8988T (cell line): Measurements from ENCODE around the gene BMERB1.
"Not testable (repeated sequence)": the region's sequence is repeated elsewhere in the genome, so short reads cannot be mapped to it uniquely, and the experiment has no call there.

Experiments
- DNase-seq: peaks from one replicate; pipeline ENCODE4 v3.0.0; 2011

The BMERB1 gene

DNA sequence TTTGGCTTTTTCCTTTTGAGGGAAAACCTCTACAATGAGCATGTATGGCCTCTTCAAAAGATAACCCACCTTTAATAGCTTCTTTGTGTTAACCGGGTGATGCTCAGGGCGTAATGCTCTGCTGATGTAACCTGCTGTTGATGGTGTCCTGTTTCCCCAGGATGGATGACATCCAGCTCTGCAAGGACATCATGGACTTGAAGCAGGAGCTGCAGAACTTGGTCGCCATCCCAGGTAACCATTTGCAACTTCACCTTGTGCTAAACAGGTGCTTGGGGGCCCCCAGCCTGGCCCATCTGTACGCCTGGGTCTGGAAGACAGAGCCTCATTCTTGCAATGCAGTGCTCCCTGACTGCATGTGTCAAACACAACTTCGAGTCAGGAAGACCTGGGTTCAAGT lies 133.4 kb downstream of the BMERB1 start:
- no peak for DNase-seq

DNA sequence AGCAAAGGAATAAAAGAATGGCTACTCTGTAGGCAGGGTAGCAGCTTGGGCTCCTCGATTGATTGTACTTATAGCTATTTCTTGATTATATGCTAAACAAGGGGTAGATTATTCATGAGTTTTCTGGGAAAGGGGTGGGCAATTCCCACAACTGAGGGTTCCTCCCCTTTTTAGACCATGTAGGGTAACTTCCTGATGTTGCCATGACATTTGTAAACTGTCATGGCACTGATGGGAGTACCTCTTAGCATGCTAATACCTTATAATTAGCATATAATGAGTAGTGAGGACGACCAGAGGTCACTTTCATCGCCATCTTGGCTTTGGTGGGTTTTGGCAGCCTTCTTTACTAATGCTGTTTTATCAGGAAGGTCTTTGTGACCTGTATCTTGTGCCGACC lies 136.3 kb downstream of the BMERB1 start:
- DNase-seq: not testable (repeated sequence)

DNA sequence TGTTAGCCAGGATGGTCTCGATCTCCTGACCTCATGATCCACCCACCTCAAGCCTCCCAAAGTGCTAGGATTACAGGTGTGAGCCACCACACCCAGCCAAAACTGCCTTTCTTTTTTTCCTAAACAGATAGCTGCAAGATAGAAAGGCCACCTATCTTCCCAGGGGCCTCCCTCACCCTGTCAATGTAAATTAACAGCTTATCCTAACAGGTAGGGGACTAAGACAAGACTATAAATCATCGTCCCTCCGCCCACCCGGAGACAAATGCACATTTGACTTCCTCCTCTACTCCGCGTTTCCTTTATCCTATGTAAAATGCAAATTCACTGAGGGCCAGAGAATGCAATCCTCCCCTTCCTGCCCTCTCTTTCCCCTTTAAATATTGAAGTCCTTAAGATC lies 137.2 kb downstream of the BMERB1 start:
- DNase-seq: no peak

DNA sequence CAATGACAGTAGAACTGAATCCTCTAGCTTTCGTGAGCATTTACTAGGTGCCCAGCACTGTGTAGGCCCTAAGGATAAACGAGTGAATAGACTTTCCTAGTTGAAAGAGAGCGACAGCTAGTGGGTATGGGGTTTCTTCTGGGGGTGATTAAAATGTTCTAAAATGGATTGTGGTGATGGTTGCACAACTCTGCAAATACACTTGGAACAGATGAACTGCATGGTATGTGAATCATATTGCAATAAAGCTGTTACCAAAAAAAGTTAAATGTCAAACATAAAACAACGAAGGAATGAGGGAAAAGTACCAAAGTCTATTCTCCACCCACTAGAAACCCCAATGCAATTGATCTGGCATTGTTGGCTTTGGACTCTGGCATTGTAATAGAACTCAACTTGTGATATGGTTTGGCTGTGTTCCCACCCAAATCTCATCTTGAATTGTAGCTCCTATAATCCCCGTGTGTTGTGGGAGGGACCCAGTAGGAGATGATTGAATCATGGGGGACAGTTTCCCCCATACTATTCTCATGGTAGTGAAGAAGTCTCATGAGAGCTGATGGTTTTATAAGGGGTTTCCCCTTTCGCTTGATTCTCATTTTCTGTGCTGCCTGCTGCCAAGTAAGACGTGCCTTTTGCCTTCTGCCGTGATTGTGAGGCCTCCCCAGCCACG lies 138.1 kb downstream of the BMERB1 start:
- no peak for DNase-seq

DNA sequence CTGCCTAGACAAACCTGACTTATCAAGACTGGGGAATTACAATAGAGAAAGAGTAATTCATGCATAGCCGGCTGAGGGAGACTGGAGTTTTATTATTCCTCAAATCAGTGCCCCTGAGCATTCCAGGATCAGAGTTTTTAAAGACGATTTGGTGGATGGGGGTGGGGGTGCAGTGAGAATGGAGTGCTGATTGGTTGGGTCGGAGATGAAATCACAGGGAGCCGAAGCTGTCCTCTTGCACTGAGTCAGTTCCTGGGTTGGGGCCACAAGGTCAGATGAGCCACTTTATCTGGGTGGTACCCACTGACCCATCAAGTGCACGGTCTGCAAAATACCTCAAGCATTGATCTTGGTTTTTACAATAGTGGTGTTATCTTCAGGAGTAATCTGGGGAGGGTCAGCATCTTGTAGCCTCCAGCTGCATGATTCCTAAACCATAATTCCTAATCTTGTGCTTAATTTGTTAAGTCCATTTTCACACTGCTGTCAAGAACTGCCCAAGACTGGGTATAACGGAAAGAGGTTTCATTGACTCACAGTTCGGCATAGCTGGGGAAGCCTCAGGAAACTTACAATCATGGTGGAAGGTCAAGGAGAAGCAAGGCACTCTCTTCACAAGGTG lies 139.0 kb downstream of the BMERB1 start:
- no peak for DNase-seq

DNA sequence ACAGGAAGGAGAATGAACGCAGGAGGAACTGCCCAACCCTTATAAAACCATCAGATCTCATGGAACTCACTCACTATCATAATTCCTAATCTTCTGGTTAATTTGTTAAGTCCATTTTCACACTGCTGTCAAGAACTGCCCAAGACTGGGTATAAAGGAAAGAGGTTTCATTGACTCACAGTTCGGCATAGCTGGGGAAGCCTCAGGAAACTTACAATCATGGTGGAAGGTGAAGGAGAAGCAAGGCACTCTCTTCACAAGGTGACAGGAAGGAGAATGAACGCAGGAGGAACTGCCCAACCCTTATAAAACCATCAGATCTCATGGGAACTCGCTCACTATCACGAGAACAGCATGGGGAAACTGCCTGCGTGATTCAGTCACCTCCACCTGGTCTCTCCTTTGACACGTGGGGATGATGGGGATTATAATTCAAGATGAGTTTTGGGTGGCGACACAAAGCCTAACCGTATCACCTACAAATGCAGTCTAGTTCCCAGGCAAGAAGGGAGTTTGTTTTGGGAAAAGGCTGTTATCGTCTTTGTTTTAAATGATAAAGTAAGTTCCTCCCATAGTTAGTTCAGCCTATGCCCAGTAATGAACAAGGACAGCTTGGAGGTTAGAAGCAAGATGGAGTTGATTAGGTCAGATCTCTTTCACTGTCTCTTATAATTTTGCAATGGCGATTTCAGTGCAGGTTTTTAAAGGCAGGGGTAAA lies 139.7 kb downstream of the BMERB1 start:
- not testable (repeated sequence) for DNase-seq

DNA sequence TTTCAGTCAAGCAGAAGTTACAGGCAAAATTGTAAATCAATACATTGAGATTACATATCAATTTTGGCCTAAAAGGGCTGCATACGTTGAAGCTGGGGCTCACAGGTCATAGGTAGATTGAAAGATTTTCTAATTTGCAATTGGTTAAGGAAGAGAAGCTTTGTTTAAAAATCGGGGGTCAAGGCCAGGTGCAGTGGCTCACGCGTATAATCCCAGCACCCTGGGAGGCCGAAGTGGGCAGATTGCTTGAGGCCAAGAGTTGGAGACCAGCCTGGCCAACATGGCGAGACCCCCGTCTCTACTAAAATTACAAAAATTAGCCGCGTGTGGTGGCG lies 140.2 kb downstream of the BMERB1 start:
- no peak for DNase-seq

DNA sequence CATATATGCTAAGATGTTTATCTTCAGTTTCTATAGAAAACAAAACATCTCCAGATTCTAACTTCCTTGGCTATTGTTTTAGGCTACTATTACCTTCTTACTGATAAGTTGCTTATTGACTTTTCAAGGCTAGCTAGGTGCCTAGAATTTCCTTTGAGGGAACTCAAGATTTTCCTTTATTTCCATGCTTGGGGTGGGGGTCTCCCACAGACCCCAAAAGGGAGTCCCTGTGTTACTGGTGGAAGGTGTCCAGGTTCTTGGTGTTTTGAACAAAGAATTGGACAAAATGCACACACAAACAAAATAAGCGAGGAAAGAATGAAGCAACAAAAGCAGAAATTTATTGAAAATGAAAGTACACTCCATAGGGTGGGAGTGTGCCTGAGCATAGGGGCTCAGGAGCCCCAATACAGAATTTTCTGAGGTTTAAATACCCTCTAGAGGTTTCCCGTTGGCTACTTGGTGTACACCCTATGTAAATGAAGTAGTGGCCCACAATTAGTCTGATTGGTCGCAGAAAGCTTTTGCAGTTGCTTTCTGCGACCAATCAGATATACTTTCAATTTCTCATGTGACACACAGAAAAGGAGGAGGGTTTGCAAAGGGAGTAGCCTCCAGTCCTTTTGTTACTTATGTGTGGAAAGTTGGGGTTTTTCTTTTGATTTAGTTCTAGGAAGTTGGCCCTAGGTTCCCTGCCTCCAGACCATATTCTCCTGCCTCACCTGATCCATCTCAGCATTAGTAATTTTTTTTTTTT lies 141.1 kb downstream of the BMERB1 start:
- no peak for DNase-seq

DNA sequence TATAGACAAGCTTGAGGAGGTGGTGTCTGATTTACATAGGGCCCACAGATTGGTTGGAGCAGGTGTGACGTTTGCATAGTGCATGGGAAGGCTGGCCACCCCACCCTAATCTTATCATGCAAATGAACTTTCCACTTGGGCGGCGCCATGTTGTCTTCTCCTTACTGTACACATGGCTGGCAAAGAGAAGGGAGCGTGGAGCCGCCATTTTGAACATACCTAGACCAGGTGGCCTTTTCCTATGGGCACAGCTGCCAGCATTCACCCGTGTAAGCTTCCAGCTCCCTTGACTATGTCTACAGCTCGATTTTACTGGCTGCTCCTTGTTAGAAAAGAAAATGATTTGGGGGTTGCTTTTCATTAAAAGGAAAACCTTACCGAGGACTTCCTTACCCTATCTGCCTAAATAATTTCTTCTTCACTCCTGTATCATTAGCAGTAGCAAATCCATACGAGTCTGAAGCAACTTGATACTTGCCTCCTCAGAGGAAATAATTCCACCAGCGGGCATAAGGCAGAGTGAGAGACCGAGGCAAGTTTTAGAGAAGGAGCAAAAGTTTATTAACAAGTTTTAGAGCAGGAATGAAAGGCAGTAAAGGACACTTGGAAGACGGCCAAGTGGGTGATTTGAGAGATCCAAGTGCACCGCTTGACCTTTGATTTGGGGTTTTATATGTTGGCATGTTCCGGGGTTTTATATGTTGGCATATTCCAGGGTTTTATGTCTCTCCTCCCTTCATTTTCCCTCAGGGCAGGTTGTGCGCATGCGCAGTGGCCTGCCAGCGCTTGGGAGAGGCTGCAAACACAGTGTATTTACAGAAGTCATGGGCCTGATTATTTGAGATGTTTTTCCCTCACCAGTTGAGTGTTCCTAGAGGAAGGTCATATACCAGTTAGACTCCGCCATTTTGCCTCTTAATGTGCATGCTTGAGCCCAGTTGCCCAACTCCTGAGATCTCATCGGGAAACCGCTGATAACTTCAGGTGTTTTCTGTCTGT lies 142.9 kb downstream of the BMERB1 start:
- DNase-seq: no peak

DNA sequence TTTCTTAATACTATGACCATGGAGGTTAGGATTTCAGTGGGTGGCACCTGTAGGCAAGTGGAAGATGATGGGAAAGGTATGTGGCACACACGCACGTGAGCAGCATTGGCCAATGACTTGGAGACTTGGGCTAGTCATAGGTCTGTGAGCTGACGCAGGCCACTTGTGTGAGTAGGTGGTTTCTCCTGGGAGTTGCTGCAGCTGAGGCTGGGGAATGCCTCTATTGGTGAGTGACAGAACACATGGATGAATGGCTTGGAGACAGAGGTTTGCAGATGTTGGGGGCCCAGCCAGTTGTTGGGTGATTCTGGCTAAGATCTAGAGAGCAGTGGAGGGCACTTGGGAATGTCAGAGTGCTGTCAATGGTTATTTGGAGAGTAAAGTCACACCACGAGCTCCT lies 144.4 kb downstream of the BMERB1 start:
- DNase-seq: no peak

DNA sequence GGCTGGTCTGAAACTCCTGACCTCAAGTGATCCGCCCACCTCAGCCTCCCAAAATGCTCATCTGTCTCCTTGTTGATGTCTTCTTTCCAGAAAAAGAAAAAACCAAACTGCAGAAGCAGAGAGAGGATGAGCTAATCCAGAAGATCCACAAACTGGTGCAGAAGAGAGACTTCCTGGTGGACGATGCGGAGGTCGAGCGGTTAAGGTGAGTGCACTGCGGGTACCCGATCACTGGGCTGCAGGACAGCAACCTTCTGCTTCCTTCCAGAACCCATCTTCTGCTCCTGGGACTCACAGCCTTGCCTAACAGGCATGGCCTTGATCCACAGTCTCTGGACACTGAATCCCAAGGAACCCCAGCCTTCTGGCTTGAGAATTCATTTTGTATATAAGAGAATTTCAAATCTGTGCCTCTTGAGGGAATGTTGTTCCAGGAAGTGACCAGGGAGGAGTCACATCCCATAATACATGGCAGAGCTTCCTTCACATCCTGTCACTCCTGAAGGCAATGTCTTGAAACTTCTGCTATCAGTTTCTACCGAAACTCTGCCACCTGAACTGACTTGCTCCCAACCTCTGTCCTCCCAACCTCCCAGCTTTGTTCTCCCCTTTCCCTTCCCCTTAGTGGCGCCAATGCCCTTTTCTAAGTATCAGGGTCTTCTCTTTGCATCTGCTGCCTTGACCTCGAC lies 146.9 kb downstream of the BMERB1 start:
- DNase-seq: no peak

DNA sequence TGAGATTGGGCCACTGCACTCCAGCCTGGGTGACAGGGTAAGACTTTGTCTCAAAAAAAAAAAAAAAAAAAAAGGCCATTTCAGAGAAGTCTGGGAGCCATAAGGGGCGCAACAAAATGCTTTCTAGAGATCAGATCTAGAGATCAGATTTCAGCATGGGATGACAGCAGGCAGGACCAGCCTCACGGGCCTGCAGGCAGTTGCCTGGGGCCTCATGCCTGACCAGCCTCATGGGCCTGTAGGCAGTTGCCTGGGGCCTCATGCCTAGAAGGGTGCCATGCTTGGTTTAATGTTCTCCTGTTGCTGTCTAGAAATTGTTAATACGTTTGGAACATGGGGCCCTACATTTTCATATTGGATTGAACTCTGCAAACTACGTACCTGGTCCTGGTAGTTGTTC lies 149.1 kb downstream of the BMERB1 start:
- no peak for DNase-seq

DNA sequence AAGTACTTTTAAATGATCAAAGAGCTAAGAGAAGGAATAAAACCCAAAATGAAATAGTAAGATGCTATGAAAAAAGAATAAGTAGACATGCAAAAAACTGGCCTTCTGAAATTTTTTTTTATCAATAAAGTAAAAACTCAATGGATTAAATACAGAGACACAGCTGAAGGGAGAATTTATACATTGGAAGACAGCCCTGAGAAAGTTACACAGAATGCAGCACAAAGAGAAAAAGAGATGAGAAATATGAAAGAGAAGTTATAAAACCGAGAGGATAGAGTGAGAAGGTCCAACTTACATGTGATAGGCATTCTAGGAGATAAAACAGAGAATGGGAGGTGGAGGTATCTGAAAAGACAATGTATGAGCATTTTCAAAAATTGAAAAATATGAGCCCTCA lies 151.6 kb downstream of the BMERB1 start:
- DNase-seq: no peak

DNA sequence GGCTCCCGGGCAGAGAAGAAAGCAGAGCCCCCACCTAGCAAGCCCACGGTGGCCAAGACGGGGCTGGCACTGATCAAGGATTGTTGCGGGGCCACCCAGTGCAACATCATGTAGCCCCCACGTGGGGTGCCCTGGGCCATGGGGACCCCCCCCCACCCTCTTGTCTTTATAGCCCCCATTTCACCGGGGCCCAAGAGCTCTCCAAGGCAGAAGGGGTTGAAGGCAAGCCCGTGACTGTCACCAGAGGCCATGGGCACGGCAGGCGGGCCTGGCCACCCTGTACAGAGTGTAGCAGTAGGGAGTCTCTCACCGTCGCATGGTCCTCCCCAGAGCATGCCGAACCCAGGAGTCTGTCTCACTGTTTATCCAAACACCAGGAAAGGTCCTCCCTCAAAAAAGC lies 152.3 kb downstream of the BMERB1 start:
- no peak for DNase-seq

DNA sequence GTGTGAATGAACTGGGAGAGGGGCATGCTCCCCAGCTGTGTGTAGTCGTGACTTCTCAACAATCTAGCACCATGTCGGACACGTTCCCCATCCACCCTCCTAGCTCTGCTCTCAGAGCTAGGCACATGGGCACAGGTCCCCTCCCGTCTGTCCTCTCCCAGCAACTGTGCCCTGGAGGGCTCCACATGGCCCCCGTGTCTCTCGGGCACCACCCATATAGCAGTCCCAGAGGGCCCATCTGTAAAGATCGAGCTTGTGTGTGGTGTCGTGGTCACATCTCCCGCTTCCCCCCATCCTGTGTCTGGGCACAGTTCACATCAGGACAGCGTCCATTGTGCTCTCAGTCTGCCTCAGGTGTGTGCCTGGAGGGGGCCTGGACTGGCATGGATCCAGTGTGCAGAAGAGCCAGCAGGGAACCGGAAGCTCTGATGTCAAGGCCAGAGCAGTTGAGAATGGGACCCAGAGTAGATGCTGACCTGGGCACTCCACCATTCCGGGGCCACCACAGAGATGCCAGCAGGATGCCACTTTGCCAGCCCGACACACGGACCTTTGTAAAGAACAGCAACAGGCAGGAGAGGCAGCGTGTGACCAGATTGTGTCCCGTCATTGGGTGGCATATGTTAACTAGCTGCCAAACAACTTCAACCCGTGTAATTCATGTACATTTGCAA lies 152.9 kb downstream of the BMERB1 start:
- DNase-seq: no peak

DNA sequence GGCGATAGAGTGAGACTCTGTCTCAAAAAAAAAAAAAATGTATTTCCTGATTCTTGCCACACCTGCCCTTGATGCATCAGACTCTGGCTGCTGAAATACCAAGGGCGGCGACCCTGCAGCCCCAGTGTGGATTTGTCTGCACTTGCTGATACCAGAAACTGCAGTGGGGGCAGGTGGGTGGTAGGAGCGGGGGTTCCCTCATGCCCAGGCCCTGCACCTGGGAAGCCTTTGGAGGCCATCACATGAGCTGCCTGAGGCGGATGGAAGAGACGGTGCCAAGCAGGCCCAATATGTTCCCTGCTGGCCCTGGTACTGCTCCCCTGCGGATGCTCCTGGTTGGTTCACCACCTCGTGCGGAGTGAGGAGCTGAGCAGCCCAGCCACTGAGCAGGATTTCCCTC lies 157.9 kb downstream of the BMERB1 start:
- DNase-seq: no peak

DNA sequence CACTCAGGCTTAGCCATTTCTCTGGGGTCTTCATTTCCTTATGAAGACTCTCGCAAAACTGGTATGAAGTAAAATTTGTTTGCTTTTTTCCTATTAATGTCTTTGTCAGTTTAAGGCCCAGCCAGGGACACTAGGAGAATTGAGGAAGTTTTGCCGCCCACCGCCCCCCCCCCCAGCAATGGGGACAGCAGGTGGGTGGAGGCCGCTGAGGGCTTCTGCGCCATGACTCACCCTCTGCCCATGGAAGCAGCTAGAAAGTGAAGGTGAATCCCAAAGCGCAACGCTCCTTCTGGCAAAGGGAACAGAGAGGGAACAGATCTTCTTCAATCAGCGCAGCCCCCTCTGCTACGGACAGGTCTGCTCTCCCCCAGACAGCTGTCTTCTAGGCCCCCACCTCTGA lies 158.8 kb downstream of the BMERB1 start:
- DNase-seq: no peak

DNA sequence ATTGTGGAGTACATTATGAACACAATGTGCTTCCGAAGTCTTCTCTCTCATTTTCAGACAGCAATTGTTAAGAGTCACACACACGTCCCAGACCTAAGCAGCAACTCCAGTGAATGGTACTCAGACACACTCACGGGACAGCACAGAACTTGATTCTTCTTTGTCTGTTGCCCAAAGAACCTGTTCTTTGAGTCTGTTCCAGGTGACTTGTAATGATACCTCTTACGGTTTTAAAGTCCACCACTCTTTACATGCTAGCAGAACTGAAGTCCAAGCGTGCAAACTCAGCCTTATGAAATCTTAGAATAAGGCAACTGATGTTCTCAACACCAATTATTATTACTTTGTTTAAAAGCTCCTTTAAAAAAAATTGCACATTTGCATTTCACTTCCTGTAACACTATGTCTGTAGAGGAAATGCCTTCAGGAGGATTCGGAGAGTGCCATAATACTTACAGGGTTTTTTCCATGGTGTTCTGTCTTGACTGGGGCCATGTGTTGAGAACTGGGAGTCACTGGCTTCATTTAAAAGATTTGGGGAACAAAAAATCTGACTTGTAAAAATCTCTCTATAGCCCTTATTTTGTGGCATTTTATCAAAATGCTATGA lies 160.4 kb downstream of the BMERB1 start:
- DNase-seq: no peak

DNA sequence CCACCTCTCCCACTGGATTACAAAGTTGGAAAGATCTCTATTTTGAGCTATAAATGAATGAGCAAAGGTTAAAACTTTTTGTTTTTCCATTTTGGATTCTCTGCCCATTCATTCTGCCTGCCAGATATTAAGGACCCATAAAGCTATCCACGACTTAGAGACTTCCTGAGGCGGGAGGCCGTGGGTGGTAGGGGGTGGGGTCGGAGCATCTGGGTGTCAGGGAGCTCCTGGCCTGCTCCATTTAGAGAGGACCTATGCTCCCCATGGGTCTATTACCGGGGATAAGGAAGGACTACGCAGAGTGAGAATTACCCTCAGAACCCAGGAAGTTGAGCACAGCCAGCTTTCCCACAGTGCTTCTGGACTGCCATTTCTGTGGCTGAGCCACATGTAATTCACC lies 162.7 kb downstream of the BMERB1 start:
- no peak for DNase-seq

DNA sequence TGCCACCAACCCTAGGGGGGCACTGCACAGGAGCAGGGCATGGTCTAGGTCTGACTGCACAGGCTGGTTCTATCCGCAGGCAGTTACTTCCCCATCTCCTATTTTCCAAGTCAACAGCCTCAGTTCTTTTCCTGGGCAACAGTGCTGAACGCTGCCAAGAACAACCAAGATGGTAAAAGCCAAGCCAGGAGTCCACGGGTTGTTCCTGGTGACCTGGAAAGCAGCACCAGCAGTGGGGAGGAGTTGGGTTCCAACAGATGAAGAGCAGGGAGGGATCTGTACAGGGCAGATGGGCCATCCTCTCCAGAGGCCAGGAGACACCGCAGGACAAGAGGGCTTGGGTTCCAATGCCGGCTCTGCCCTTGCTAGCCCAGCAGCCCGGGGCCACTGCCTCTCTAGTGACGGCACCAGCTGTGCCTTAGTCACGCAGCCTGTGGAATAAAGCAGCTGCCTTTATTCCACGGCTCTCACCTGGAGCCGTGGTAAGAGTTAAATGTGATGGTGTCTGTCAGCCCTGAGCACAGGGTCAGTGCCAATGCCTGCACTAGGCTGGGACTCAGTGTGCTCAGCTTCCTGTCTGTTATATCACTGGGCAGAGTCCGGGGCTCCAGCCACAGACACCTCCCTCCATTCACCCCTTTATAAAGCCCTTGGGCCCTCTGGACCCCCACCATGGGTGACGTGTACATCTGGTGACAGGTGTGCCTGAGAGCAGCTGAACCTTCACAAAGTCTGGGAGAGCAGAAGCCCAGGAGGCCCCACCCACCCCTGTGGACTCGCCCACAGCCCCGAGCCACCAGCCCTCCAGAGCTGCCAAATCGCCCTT lies 163.6 kb downstream of the BMERB1 start:
- DNase-seq: no peak
